H9 (cell line): ENCODE data around the gene SMAD3. TPM values are rescaled to one million over a fixed set of nuclear protein-coding genes. Genes with fewer than 3 reads are reported as not detected.
"Not testable (repeated sequence)": the region's sequence is repeated elsewhere in the genome, so short reads cannot be mapped to it uniquely, and the experiment has no call there.

ENCODE experiments used
- DNase-seq: peaks from one replicate; pipeline ENCODE4 v3.0.0-alpha.2; 2017
- H2AFZ ChIP-seq: one replicate; pipeline ENCODE4 v1.6.1; 2013; ENCODE audit warnings: mild to moderate bottlenecking, low read length, control low read depth, moderate library complexity
- H2AK5ac ChIP-seq: 2 replicates; pipeline ENCODE4 v1.6.1; 2013; ENCODE audit warnings: low read length, control low read depth, mixed read lengths; ENCODE audit not compliant: insufficient read length
- H2BK120ac ChIP-seq: one replicate; pipeline ENCODE4 v1.6.1; 2013; ENCODE audit warnings: low read depth, mild to moderate bottlenecking, low read length, control low read depth, inconsistent platforms; ENCODE audit not compliant: poor library complexity, severe bottlenecking
- H2BK12ac ChIP-seq: 2 replicates; pipeline ENCODE4 v1.6.1; 2013; ENCODE audit warnings: low read length, control low read depth, mixed read lengths, low read depth; ENCODE audit not compliant: insufficient read length
- H2BK15ac ChIP-seq: 2 replicates; pipeline ENCODE4 v1.6.1; 2013; ENCODE audit warnings: low read depth, low read length, control low read depth
- H2BK20ac ChIP-seq: one replicate; pipeline ENCODE4 v1.6.1; 2013; ENCODE audit warnings: low read depth, mild to moderate bottlenecking, low read length, control low read depth, inconsistent platforms; ENCODE audit not compliant: poor library complexity, severe bottlenecking
- H2BK5ac ChIP-seq: 2 replicates; pipeline ENCODE4 v1.6.1; 2013; ENCODE audit warnings: low read length, control low read depth, mixed read lengths; ENCODE audit not compliant: insufficient read length
- H3K14ac ChIP-seq: 2 replicates; pipeline ENCODE4 v1.6.1; 2013; ENCODE audit warnings: low read length, control low read depth; ENCODE audit not compliant: insufficient read depth
- H3K18ac ChIP-seq: 2 replicates; pipeline ENCODE4 v1.6.1; 2013; ENCODE audit warnings: low read depth, mild to moderate bottlenecking, mixed read lengths, low read length, control low read depth; ENCODE audit not compliant: insufficient read length
- H3K23ac ChIP-seq: 2 replicates; pipeline ENCODE4 v1.6.1; 2013; ENCODE audit warnings: low read length, control low read depth, mixed read lengths, low read depth; ENCODE audit not compliant: insufficient read length
- H3K23me2 ChIP-seq: 2 replicates; pipeline ENCODE4 v1.6.1; 2013; ENCODE audit warnings: low read depth, mild to moderate bottlenecking, mixed read lengths, low read length, control low read depth; ENCODE audit not compliant: insufficient read length, poor library complexity, severe bottlenecking
- H3K27ac ChIP-seq: 2 replicates; pipeline ENCODE4 v1.5.1; 2013; ENCODE audit warnings: low read length, control low read depth, mixed read lengths, low read depth; ENCODE audit not compliant: insufficient read length
- H3K27me3 ChIP-seq: 2 replicates; pipeline ENCODE4 v1.6.1; 2013; ENCODE audit warnings: low read length, control low read depth, inconsistent platforms; ENCODE audit not compliant: insufficient read depth
- H3K4ac ChIP-seq: 2 replicates; pipeline ENCODE4 v1.6.1; 2013; ENCODE audit warnings: low read depth, mild to moderate bottlenecking, control low read depth, inconsistent platforms, low read length, moderate library complexity
- H3K4me1 ChIP-seq: 2 replicates; pipeline ENCODE4 v1.6.1; 2013; ENCODE audit warnings: low read length, control low read depth, inconsistent platforms; ENCODE audit not compliant: insufficient read depth
- H3K4me2 ChIP-seq: 2 replicates; pipeline ENCODE4 v1.6.1; 2013; ENCODE audit warnings: low read length, control low read depth, mixed read lengths; ENCODE audit not compliant: insufficient read length, insufficient read depth
- H3K56ac ChIP-seq: 2 replicates; pipeline ENCODE4 v1.6.1; 2013; ENCODE audit warnings: low read depth, mild to moderate bottlenecking, mixed read lengths, low read length, control low read depth; ENCODE audit not compliant: insufficient read length
- H3K79me1 ChIP-seq: 2 replicates; pipeline ENCODE4 v1.6.1; 2013; ENCODE audit warnings: low read depth, mild to moderate bottlenecking, moderate library complexity, low read length, control low read depth, inconsistent platforms; ENCODE audit not compliant: insufficient read depth, poor library complexity, severe bottlenecking
- H3K79me2 ChIP-seq: 2 replicates; pipeline ENCODE4 v1.6.1; 2013; ENCODE audit warnings: low read length, control low read depth, inconsistent platforms; ENCODE audit not compliant: insufficient read depth
- H3K9ac ChIP-seq: 2 replicates; pipeline ENCODE4 v1.6.1; 2013; ENCODE audit warnings: low read length, control low read depth, mixed read lengths; ENCODE audit not compliant: insufficient read length; ENCODE audit errors: extremely low read depth
- H3K9me3 ChIP-seq: one replicate; pipeline ENCODE4 v1.6.1; 2013; ENCODE audit warnings: low read depth, low read length, inconsistent platforms; ENCODE audit not compliant: control insufficient read depth
- H3T11ph ChIP-seq: one replicate; pipeline ENCODE4 v1.6.1; 2013; ENCODE audit warnings: mild to moderate bottlenecking, low read length, control low read depth, inconsistent platforms
- H4K20me1 ChIP-seq: one replicate; pipeline ENCODE4 v1.6.1; 2013; ENCODE audit not compliant: control insufficient read depth, insufficient read length, insufficient read depth
- H4K5ac ChIP-seq: 2 replicates; pipeline ENCODE4 v1.6.1; 2013; ENCODE audit warnings: low read depth, mild to moderate bottlenecking, mixed read lengths, low read length, control low read depth; ENCODE audit not compliant: insufficient read length
- H4K8ac ChIP-seq: replicated peaks from 2 replicates; pipeline ENCODE4 v1.6.1; 2013; ENCODE audit warnings: low read length, control low read depth, mixed read lengths, low read depth; ENCODE audit not compliant: insufficient read length
- H4K91ac ChIP-seq: 2 replicates; pipeline ENCODE4 v1.6.1; 2013; ENCODE audit warnings: low read depth, mild to moderate bottlenecking, moderate library complexity, mixed read lengths, low read length, control low read depth; ENCODE audit not compliant: insufficient read length
- H3K27ac Mint-ChIP-seq, 3 experiments: 2 replicates in 2 of 3; 3 replicates in 1 of 3; pipeline ENCODE4 v1.8.0; 2020 to 2021; ENCODE audit warnings: mixed read lengths in 3 of 3, mild to moderate bottlenecking in 1 of 3, moderate library complexity in 1 of 3
- H3K27me3 Mint-ChIP-seq: 2 replicates; pipeline ENCODE4 v1.8.0; 2021; ENCODE audit warnings: low read depth, mild to moderate bottlenecking, moderate library complexity, mixed read lengths
- H3K36me3 Mint-ChIP-seq, 3 experiments: 2 replicates in 2 of 3; 3 replicates in 1 of 3; pipeline ENCODE4 v1.8.0; 2020 to 2021; ENCODE audit warnings: low read depth in 3 of 3, mixed read lengths in 3 of 3; ENCODE audit not compliant: insufficient read depth in 1 of 3
- H3K4me1 Mint-ChIP-seq, 2 experiments: 2 replicates each; pipeline ENCODE4 v1.8.0; 2020; ENCODE audit warnings: mixed read lengths in 2 of 2
- H3K4me3 Mint-ChIP-seq, 2 experiments: 2 replicates in 1 of 2; 3 replicates in 1 of 2; pipeline ENCODE4 v1.8.0; 2020 to 2021; ENCODE audit warnings: mild to moderate bottlenecking in 2 of 2, mixed read lengths in 2 of 2, moderate library complexity in 1 of 2
- H3K9me3 Mint-ChIP-seq, 2 experiments: 2 replicates in 1 of 2; 3 replicates in 1 of 2; pipeline ENCODE4 v1.8.0; 2020; ENCODE audit warnings: mild to moderate bottlenecking in 2 of 2, mixed read lengths in 2 of 2, moderate library complexity in 1 of 2
- WGBS: extraction: QIAGEN DNeasy Blood & Tissue Kit; methylation state at CpG from one replicate; pipeline ENCODE4 v1.1.7; 2013; ENCODE audit warnings: missing lambda C conversion rate, low lambda C conversion rate, mixed read lengths; ENCODE audit not compliant: insufficient read length; ENCODE audit errors: extremely low coverage; 5-methylcytosine and 5-hydroxymethylcytosine counted together
- total RNA-seq: library from RNA; stranded (reverse); gene quantifications from 2 replicates; pipeline ENCODE4 v1.2.1, GENCODE V29; 2021

SMAD3 gene
- total RNA-seq, 1 experiment from 2014 or later, result 26.7 TPM

GRCh38 chr15:67123291-67123690 is 57.9 kb downstream of the SMAD3 start:
- not testable (repeated sequence) for H3K79me2 ChIP-seq, H3K4me1 ChIP-seq, H3K23me2 ChIP-seq, H4K8ac ChIP-seq, H3K18ac ChIP-seq, H3K27me3 ChIP-seq, H3K14ac ChIP-seq, H3K56ac ChIP-seq, H2AFZ ChIP-seq, H4K91ac ChIP-seq, DNase-seq, H2BK120ac ChIP-seq, H4K20me1 ChIP-seq, H3K79me1 ChIP-seq, H2BK15ac ChIP-seq, H3K4me3 Mint-ChIP-seq, H3K27ac ChIP-seq, H3K36me3 Mint-ChIP-seq, H3K27ac Mint-ChIP-seq, H3K4ac ChIP-seq, H4K5ac ChIP-seq, H3T11ph ChIP-seq, H2BK12ac ChIP-seq, H3K9me3 Mint-ChIP-seq, H3K23ac ChIP-seq, H2BK5ac ChIP-seq, H3K9ac ChIP-seq, H3K4me2 ChIP-seq, H2AK5ac ChIP-seq, H3K27me3 Mint-ChIP-seq, H2BK20ac ChIP-seq, H3K9me3 ChIP-seq
- H3K4me1 Mint-ChIP-seq, result peaks cover 22 to 38% of the 10 kb centered on the region in 2 experiments
- WGBS, result no CpG with 5 or more reads among the region's 8 CpGs
